Measurements from ENCODE around the gene FRY.

- TF ChIP-seq CTCF (IDR thresholded peaks at IDR 0.05; ENCODE audit: insufficient read depth, low read length) (no peak), POLR2AphosphoS5 (IDR thresholded peaks at IDR 0.05; ENCODE audit: low read depth) (no peak), REST (IDR thresholded peaks at IDR 0.05; ENCODE audit: insufficient replicate concordance, low read depth) (no peak)
These were observed 249.5 kb downstream of the FRY start for GRCh38 chr13:32281096-32281495.

All from HL-60 (cell line).